GM10266 (cell line): Measurements from ENCODE around the gene RELL1.
"Not testable (repeated sequence)": the region's sequence is repeated elsewhere in the genome, so short reads cannot be mapped to it uniquely, and the experiment has no call there.

ENCODE experiments used
- DNase-seq: peaks from one replicate; pipeline ENCODE4 v3.0.0; 2012; ENCODE audit errors: extremely low spot score
- CTCF ChIP-seq: IDR thresholded peaks from 2 replicates; pipeline ENCODE4 v1.5.1; 2012; ENCODE audit warnings: mild to moderate bottlenecking, low read depth; ENCODE audit not compliant: control insufficient read depth, insufficient read depth; ENCODE audit errors: missing control alignments

Gene RELL1

DNA sequence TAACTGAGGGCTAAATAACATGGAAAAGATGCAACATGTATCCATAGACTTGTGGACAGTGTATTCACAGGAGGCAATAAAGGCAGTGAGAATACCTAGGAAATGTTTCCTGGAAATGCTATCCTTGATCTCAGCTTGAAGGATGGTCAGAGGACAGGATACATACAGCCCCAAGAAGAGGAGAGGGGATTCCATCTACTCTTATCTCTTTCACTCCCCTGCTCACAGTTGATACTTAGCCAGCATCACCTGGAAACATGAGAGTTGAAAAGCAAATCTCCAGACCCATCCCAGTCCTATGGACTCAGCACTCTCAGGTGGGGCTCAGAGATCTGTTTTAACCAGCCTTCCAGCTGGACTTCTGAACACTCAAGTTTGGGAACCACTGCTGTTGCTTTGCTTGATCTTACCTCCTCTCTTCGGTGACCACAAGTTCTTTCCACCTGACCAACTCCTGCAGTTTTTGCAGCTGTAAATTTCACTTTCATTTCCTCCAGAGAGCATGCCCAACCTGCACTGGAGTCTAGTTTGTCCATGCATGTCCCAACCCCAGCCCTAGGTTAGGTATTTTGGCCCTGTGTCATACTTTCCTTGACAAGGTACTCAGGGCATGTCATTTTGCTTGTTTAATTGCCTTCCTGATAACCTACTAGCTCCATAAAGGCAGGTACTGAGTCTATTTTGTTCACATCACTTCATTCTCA is 10.4 kb downstream of the RELL1 start:
- no peak for TF ChIP-seq CTCF
- peak; percentile 60 for DNase-seq

DNA sequence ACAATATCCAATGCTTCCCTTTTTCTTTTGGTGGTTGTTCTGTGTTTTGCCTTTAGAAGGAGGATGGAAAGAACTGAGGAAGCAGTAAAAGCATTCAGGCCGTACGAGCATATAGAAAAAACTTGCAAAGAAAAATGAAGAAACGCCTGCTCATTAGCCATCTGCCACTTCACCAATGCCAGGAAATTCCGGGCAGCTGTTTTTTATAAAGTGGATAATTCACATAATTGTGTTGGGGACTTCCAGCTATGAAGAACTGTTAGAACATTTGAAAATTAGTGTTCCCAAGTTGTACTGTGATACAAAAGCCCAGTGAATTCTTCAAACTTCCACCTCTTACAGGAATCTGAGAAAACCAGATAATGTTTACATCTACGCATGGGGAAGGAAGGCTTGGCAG is 11.7 kb downstream of the RELL1 start:
- TF ChIP-seq CTCF: no peak
- DNase-seq: no peak

DNA sequence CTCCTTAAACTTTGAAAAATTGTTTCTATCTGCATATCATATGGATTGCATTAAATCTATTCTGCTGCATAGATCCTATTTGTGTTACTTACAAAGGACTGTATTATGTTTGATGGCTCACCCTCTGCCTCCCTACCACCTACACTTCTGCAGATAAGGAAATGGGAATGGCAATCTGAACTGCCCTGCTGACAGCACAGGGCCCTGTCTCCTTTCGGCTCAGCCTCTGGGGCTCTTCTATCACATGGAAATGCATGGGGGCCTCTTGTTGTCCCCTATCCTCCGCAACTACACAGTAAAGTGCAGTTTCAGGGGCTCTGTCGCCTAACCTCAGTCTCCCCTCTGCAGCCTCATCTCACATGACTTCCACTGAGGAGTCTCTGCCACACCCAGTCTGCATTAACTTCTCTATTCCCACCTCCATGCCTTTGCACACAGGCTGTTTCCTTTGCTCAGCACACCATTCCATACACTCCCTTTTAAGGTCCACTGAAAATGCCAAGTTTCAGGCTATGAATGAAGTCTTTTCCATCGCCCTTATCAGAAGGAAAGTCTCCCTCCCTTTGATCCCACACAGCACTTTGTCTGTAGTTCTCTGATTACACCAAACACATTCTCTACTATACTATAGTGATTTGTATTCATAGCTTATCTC is 12.5 kb downstream of the RELL1 start:
- no peak for TF ChIP-seq CTCF

GRCh38 chr4:37671072-37671471 is 15.1 kb downstream of the RELL1 start:
- no peak for DNase-seq
- TF ChIP-seq CTCF: no peak

More for the DNA sequence above, 12.5 kb downstream of the RELL1 start:
- no peak for DNase-seq

- no peak for DNase-seq
- no peak for TF ChIP-seq CTCF
Measured at GRCh38 chr4:37670249-37670648, 15.9 kb downstream of the RELL1 start.

DNA sequence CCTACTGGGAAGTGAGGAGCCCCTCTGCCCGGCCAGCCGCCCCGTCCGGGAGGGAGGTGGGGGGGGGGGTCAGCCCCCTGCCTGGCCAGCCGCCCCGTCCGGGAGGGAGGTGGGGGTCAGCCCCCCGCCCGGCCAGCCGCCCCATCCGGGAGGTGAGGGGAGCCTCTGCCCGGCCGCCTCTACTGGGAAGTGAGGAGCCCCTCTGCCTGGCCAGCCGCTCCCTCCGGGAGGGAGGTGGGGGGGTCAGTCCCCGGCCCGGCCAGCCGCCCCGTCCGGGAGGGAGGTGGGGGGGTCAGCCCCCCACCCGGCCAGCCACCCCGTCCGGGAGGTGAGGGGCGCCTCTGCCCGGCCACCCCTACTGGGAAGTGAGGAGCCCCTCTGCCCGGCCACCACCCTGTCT is 17.1 kb downstream of the RELL1 start:
- DNase-seq: not testable (repeated sequence)

- no peak for TF ChIP-seq CTCF
- no peak for DNase-seq
Measured at GRCh38 chr4:37667197-37668100, 18.7 kb downstream of the RELL1 start.
